ENCODE results near the gene DNASE1L2. TPM values are rescaled to one million over a fixed set of nuclear protein-coding genes. Genes with fewer than 3 reads are reported as not detected.
A peak's percentile ranks its signal among the peaks of the same experiment; 100 is the strongest.

DNASE1L2 gene
- total RNA-seq, 1 experiment from 2014 or later: 1.9 TPM

DNA sequence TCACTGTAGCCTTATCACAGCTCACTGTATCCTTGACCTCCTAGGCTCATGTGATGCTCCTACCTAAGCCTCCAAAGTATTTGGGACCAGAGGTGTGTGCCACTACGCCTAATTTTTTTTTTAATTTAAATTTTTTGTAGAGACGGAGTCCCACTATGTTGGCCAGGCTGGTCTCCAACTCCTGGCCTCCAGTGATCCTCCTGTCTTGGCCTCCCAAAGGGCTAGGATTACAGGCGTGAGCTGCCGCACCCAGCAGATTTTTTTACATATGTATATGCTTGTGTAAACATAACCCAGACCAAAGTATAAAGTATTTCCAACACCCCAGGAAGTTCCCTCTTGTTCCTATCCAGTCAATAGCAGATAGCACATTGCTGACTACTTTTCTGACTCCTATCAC, 19.9 kb upstream of the DNASE1L2 start:
- H3K36me3 ChIP-seq (ENCODE audit: control insufficient read depth in 1 of 2, insufficient read depth in 2 of 2, low read length in 2 of 2): peaks cover 0 to 14% of the 10 kb centered on the region in 2 experiments; a peak in 1 of 4 replicates
- ChIA-PET POLR2A (interaction anchor here (1.0 to 2.7 kb wide), 6 partner anchors 10 to 252 kb away, joined by 3 to 17 read pairs (median 6); partner anchors contain the start of genes ECI1, MLST8 and RPS2), CTCF (interaction anchor here (2.3 kb wide), 1 partner anchor 35 kb away, joined by 13 read pairs; the partner anchor contains the start of gene ECI1), RAD21 (ENCODE audit: low non-redundant PET in 1 of 2, low total read pairs in 2 of 2, uncharacterized antibody in 2 of 2, unreplicated experiment in 2 of 2) (no interaction called here)
- H3K9me3 ChIP-seq (ENCODE audit: control insufficient read depth in 1 of 2, insufficient read depth in 1 of 2, low read depth in 1 of 2, low read length in 2 of 2): no peaks in the 10 kb centered on the region
- ATAC-seq (no peak), DNase-seq (ENCODE audit: low read depth, low spot score) (no peak)
- intact Hi-C loops (cut with micrococcal nuclease): no loop called here
- H3K4me1 ChIP-seq (ENCODE audit: control insufficient read depth in 1 of 2, insufficient read depth in 2 of 2, low read length in 2 of 2): peaks cover 23 to 37% of the 10 kb centered on the region in 2 experiments
- no peaks in the 10 kb centered on the region for H3K27me3 ChIP-seq (ENCODE audit: insufficient read depth, low read length)
- H3K9ac ChIP-seq (ENCODE audit: low read length): peak overlapping the region; percentile 93
- BruUV-seq (replicated peaks): no TSS peak
- H3K9me2 ChIP-seq (ENCODE audit: insufficient read depth): no peaks in the 10 kb centered on the region
- peak overlapping the region; percentile 91 for H3K27ac ChIP-seq (ENCODE audit: low read depth, low read length)
- H4K20me1 ChIP-seq (ENCODE audit: insufficient read depth): peaks cover 9% of the 10 kb centered on the region; the same call in 1 of the 2 replicates
- H3K4me3 ChIP-seq (replicated peaks in 1 of 2; ENCODE audit: low read depth in 1 of 2, low read length in 2 of 2): peak overlapping the region; percentile 56 to 67
- TF ChIP-seq ZFX (IDR thresholded peaks at IDR 0.05): no peak
- TF ChIP-seq CEBPB (IDR thresholded peaks at IDR 0.05; ENCODE audit: low read depth): no peak
- no peak for TF ChIP-seq SIN3A (IDR thresholded peaks at IDR 0.05; ENCODE audit: low read depth)
- no peak for TF ChIP-seq CBX3 (IDR thresholded peaks at IDR 0.05; ENCODE audit: low read depth)
- TF ChIP-seq YY1 (IDR thresholded peaks at IDR 0.05; ENCODE audit: extremely low read depth, insufficient replicate concordance, low read depth, low read length): no peak
- no peak for TF ChIP-seq SRF (IDR thresholded peaks at IDR 0.05; ENCODE audit: low read depth)
- no peak for TF ChIP-seq REST (IDR thresholded peaks at IDR 0.05; ENCODE audit: low read depth)
- no peak for TF ChIP-seq POLR2A (IDR thresholded peaks at IDR 0.05; ENCODE audit: borderline replicate concordance, extremely low read depth, insufficient read depth, insufficient read length)
- no peak for TF ChIP-seq POLR2AphosphoS5 (IDR thresholded peaks at IDR 0.05; ENCODE audit: low read depth, low read length)
- no peak for TF ChIP-seq ELF1 (IDR thresholded peaks at IDR 0.05; ENCODE audit: borderline replicate concordance, low read depth)
- no peak for TF ChIP-seq TCF7L2 (IDR thresholded peaks at IDR 0.05; ENCODE audit: borderline replicate concordance, extremely low read depth, insufficient read depth, insufficient read length)
- TF ChIP-seq ATF3 (IDR thresholded peaks at IDR 0.05): no peak
- no peak for TF ChIP-seq EZH2 (IDR thresholded peaks at IDR 0.05)
- no peak for TF ChIP-seq FOSL1 (IDR thresholded peaks at IDR 0.05; ENCODE audit: low read depth)
- TF ChIP-seq JUND (IDR thresholded peaks at IDR 0.05): no peak
- TF ChIP-seq, protein P1, sequence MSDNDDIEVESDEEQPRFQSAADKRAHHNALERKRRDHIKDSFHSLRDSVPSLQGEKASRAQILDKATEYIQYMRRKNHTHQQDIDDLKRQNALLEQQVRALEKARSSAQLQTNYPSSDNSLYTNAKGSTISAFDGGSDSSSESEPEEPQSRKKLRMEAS (IDR thresholded peaks at IDR 0.05): no peak
- peak overlapping the region; percentile 93 for H3K4me2 ChIP-seq (ENCODE audit: low read length)
- H3K79me2 ChIP-seq (ENCODE audit: insufficient read depth, low read length): peaks cover 28% of the 10 kb centered on the region
- H2AFZ ChIP-seq (ENCODE audit: low read depth, low read length, poor library complexity, severe bottlenecking): no peak overlapping the region

Measured in HCT116 (cell line).